Keratinocyte (primary cell): ENCODE results near the gene NASP. TPM values are rescaled to one million over a fixed set of nuclear protein-coding genes. Genes with fewer than 3 reads are reported as not detected.

Experiments
- DNase-seq: peaks from one replicate; pipeline ENCODE4 v3.0.0-alpha.2; 2011; ENCODE audit warnings: low read depth, missing footprints, low spot score
- FAIRE-seq: peaks from 2 replicates; lab custom pipeline; 2011; peaks lifted over from hg19 to GRCh38; lab: Jason Lieb, UNC
- H2AFZ ChIP-seq: 2 replicates; pipeline ENCODE4 v1.6.0; 2012; ENCODE audit warnings: low read length, control low read depth, inconsistent platforms; ENCODE audit not compliant: control insufficient read depth
- H3K27ac ChIP-seq: 2 replicates; pipeline ENCODE4 v1.5.1; 2011; ENCODE audit warnings: low read length; ENCODE audit not compliant: control insufficient read depth, insufficient read depth
- H3K27me3 ChIP-seq: 3 replicates; pipeline ENCODE4 v1.6.0; 2011; ENCODE audit warnings: low read length; ENCODE audit not compliant: control insufficient read depth, insufficient read depth; ENCODE audit errors: extremely low read depth
- H3K36me3 ChIP-seq, 2 experiments: 2 replicates in 1 of 2; 3 replicates in 1 of 2; pipeline ENCODE4 v1.5.1; 2011; ENCODE audit warnings: low read length in 2 of 2, mild to moderate bottlenecking in 1 of 2; ENCODE audit not compliant: control insufficient read depth in 2 of 2, insufficient read depth in 2 of 2; ENCODE audit errors: extremely low read depth in 1 of 2
- H3K4me1 ChIP-seq: 3 replicates; pipeline ENCODE4 v1.5.1; 2011; ENCODE audit warnings: low read length; ENCODE audit not compliant: control insufficient read depth, insufficient read depth; ENCODE audit errors: extremely low read depth
- H3K4me2 ChIP-seq: 3 replicates; pipeline ENCODE4 v1.6.0; 2011; ENCODE audit warnings: low read depth, low read length; ENCODE audit not compliant: control insufficient read depth, insufficient read depth; ENCODE audit errors: extremely low read depth
- H3K4me3 ChIP-seq, 3 experiments: fragments of 200-600 bp in 1 of 3; sonication (generic) in 1 of 3; 2 replicates in 2 of 3; 3 replicates in 1 of 3; pipeline ENCODE4 v1.5.1; 2011 to 2016; ENCODE audit warnings: low read length in 3 of 3, mild to moderate bottlenecking in 3 of 3, control low read depth in 2 of 3, inconsistent platforms in 1 of 3, low read depth in 1 of 3, mixed read lengths in 1 of 3, mixed run types in 1 of 3, moderate library complexity in 1 of 3; ENCODE audit not compliant: control insufficient read depth in 2 of 3, insufficient read depth in 2 of 3; ENCODE audit errors: extremely low read depth in 1 of 3
- H3K79me2 ChIP-seq: 2 replicates; pipeline ENCODE4 v1.6.0; 2012; ENCODE audit warnings: low read length; ENCODE audit not compliant: control insufficient read depth, insufficient read depth
- H3K9ac ChIP-seq: 3 replicates; pipeline ENCODE4 v1.6.0; 2011; ENCODE audit warnings: low read length; ENCODE audit not compliant: control insufficient read depth, insufficient read depth; ENCODE audit errors: extremely low read depth
- H3K9me1 ChIP-seq: 3 replicates; pipeline ENCODE4 v1.6.0; 2011; ENCODE audit warnings: low read length; ENCODE audit not compliant: control insufficient read depth, insufficient read depth; ENCODE audit errors: extremely low read depth
- H3K9me3 ChIP-seq: 2 replicates; pipeline ENCODE4 v1.5.1; 2012; ENCODE audit warnings: low read depth, low read length; ENCODE audit not compliant: control insufficient read depth
- H4K20me1 ChIP-seq: 3 replicates; pipeline ENCODE4 v1.6.0; 2011; ENCODE audit warnings: low read length; ENCODE audit not compliant: control insufficient read depth, insufficient read depth; ENCODE audit errors: extremely low read depth
- CTCF ChIP-seq, 3 experiments: IDR thresholded peaks in 1 of 3; conservative IDR thresholded peaks in 1 of 3; optimal IDR thresholded peaks in 1 of 3; 2 replicates in 2 of 3; 3 replicates in 1 of 3; pipeline versions ENCODE3 to v1.5.1; 2011; ENCODE audit warnings: low read length in 3 of 3, mild to moderate bottlenecking in 3 of 3, moderate library complexity in 2 of 3, control low read depth in 1 of 3, inconsistent platforms in 1 of 3; ENCODE audit not compliant: insufficient read depth in 2 of 3; ENCODE audit errors: extremely low read depth in 1 of 3
- EZH2 ChIP-seq: IDR thresholded peaks from one replicate; pipeline ENCODE4 v1.6.1; 2012; ENCODE audit warnings: inconsistent platforms, mild to moderate bottlenecking, low read length, moderate library complexity
- dilution Hi-C: fragments of 300-500 bp; cut with MboI; formaldehyde crosslinking; loops from one replicate; pipeline ENCODE4 v1.7.0; 2020; ENCODE audit warnings: low sequenced_read_pairs; ENCODE audit not compliant: extremely low pct_ligation_motif_present
- polyA plus RNA-seq, 5 experiments: library from polyadenylated mRNA; depleted of rRNA in 3 of 5; stranded (reverse) in 3 of 5; stranded (forward) in 1 of 5; unstranded in 1 of 5; fragments of >200 nt; gene quantifications; 1 replicate in 1 of 5; 2 replicates in 3 of 5; 3 replicates in 1 of 5; pipeline versions ENCODE4 v1.2.1 to v1.2.3, GENCODE V29; 2011 to 2012; ENCODE audit warnings: missing spikeins in 2 of 5, low read depth in 1 of 5, low replicate concordance in 1 of 5

Gene NASP
- polyA plus RNA-seq, 1 donor (not counting 4 experiments of a cell fraction or from before 2014, with no cell fraction given), result 61.7 TPM

GRCh38 chr1:45604239-45604638 is 20.4 kb downstream of the NASP start:
- dilution Hi-C loops, result no loop called here
- H3K27ac ChIP-seq, result no peak overlapping the region
- peaks cover 2 to 24% of the 10 kb centered on the region in 2 experiments for H3K36me3 ChIP-seq
- H4K20me1 ChIP-seq, result no peaks in the 10 kb centered on the region
- no peaks in the 10 kb centered on the region for H3K9me3 ChIP-seq
- no peak for FAIRE-seq
- H3K9ac ChIP-seq, result no peak overlapping the region
- no peak overlapping the region for H3K4me3 ChIP-seq
- no peaks in the 10 kb centered on the region for H3K4me1 ChIP-seq
- no peaks in the 10 kb centered on the region for H3K9me1 ChIP-seq
- H3K4me2 ChIP-seq, result no peak overlapping the region
- DNase-seq, result no peak
- no peaks in the 10 kb centered on the region for H3K27me3 ChIP-seq
- H3K79me2 ChIP-seq, result peaks cover 21% of the 10 kb centered on the region
- TF ChIP-seq CTCF (optimal IDR thresholded peaks at IDR 0.05 in 1 of 3, IDR thresholded peaks at IDR 0.05 in 1 of 3, conservative IDR thresholded peaks at IDR 0.05 in 1 of 3; ENCODE audit: extremely low read depth in 1 of 3, insufficient read depth in 2 of 3, low read length in 3 of 3), result no peak
- TF ChIP-seq EZH2, result no peak
- no peak overlapping the region for H2AFZ ChIP-seq

DNA sequence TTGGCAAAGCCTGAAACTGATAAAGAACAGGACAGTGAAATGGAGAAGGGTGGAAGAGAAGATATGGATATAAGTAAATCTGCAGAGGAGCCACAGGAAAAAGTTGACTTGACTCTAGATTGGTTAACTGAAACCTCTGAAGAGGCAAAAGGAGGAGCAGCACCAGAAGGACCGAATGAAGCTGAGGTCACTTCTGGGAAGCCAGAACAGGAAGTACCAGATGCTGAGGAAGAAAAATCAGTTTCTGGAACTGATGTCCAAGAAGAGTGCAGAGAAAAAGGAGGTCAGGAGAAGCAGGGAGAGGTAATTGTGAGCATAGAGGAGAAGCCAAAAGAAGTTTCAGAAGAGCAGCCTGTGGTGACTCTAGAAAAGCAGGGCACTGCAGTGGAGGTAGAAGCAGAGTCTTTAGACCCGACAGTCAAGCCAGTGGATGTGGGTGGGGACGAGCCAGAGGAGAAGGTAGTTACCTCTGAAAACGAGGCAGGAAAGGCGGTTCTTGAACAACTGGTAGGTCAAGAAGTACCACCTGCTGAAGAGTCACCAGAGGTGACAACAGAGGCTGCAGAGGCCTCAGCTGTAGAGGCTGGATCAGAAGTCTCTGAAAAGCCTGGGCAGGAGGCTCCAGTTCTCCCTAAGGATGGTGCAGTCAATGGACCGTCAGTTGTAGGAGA is 23.7 kb downstream of the NASP start:
- DNase-seq (no peak), FAIRE-seq (no peak)
- Histone ChIP-seq H3K4me1 (peaks cover 7% of the 10 kb centered on the region), H3K27me3 (no peaks in the 10 kb centered on the region), H3K9me1 (no peaks in the 10 kb centered on the region), H3K27ac (no peak overlapping the region), H4K20me1 (no peaks in the 10 kb centered on the region), H3K4me2 (no peak overlapping the region), H3K9me3 (no peaks in the 10 kb centered on the region), H3K4me3 (no peak overlapping the region), H3K36me3 (peaks cover 4 to 24% of the 10 kb centered on the region in 2 experiments), H2AFZ (no peak overlapping the region), H3K79me2 (peaks cover 3% of the 10 kb centered on the region), H3K9ac (no peak overlapping the region)
- dilution Hi-C loops, result no loop called here
- no peak for TF ChIP-seq EZH2
- no peak for TF ChIP-seq CTCF (optimal IDR thresholded peaks at IDR 0.05 in 1 of 3, IDR thresholded peaks at IDR 0.05 in 1 of 3, conservative IDR thresholded peaks at IDR 0.05 in 1 of 3; ENCODE audit: extremely low read depth in 1 of 3, insufficient read depth in 2 of 3, low read length in 3 of 3)
